Brain microvascular endothelial cell (primary cell): Measurements from ENCODE around the gene AFDN.

ENCODE experiments used
- DNase-seq: peaks from one replicate; pipeline ENCODE4 v3.0.0-alpha.2; 2020
- H3K27ac ChIP-seq: fragments of 250-450 bp; sonication (Bioruptor Pico); 2 replicates; pipeline ENCODE4 v1.5.1; 2020; ENCODE audit warnings: mild to moderate bottlenecking, moderate library complexity
- H3K27me3 ChIP-seq: fragments of 250-450 bp; sonication (Bioruptor Pico); replicated peaks from 2 replicates; pipeline ENCODE4 v1.5.1; 2020; ENCODE audit warnings: mild to moderate bottlenecking
- H3K36me3 ChIP-seq: fragments of 250-450 bp; sonication (Bioruptor Pico); replicated peaks from 2 replicates; pipeline ENCODE4 v1.5.1; 2020; ENCODE audit warnings: mild to moderate bottlenecking
- H3K4me3 ChIP-seq: 2 replicates; pipeline ENCODE4 v1.5.1; 2011; ENCODE audit warnings: low read depth, mild to moderate bottlenecking, control low read depth, low read length, moderate library complexity
- in situ Hi-C: cut with HindIII; loops from 2 replicates; pipeline ENCODE4 v1.10.0; 2017; ENCODE audit warnings: low sequenced_read_pairs, low pct_ligation_motif_present
- TF ChIP-seq, protein P1 (sequence below): IDR thresholded peaks from 2 replicates; pipeline ENCODE4 v1.5.1; 2011; ENCODE audit warnings: low read depth, mild to moderate bottlenecking, moderate library complexity, low read length, control low read depth, inconsistent platforms; ENCODE audit errors: missing control alignments

AFDN gene

DNA sequence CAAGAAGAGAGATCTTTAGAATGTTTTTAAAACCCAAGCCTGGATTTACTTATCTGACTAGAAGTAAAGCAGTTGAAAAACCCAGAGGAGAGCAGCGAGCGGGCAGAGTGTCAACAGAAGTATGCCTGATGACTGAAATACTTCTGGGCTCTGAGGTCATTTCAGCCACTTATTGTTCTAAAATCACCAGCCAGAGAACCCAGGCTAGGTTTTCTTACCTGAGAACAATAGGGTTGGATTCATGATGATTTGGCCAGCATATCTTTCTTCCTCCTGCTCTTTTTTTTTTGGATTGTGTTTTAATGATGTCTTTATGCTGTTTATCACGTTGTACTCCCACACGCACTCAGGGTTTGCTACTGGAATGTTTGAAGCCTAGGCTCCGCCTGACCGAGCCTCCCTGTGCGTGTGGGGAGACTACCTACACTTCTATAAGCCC is 107.7 kb downstream of the AFDN start:
- no peak for DNase-seq
- Histone ChIP-seq H3K36me3 (no peaks in the 10 kb centered on the region), H3K27me3 (no peaks in the 10 kb centered on the region), H3K27ac (no peak overlapping the region), H3K4me3 (no peak overlapping the region)
- TF ChIP-seq, protein P1, sequence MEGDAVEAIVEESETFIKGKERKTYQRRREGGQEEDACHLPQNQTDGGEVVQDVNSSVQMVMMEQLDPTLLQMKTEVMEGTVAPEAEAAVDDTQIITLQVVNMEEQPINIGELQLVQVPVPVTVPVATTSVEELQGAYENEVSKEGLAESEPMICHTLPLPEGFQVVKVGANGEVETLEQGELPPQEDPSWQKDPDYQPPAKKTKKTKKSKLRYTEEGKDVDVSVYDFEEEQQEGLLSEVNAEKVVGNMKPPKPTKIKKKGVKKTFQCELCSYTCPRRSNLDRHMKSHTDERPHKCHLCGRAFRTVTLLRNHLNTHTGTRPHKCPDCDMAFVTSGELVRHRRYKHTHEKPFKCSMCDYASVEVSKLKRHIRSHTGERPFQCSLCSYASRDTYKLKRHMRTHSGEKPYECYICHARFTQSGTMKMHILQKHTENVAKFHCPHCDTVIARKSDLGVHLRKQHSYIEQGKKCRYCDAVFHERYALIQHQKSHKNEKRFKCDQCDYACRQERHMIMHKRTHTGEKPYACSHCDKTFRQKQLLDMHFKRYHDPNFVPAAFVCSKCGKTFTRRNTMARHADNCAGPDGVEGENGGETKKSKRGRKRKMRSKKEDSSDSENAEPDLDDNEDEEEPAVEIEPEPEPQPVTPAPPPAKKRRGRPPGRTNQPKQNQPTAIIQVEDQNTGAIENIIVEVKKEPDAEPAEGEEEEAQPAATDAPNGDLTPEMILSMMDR, result no peak
- in situ Hi-C loops, result no loop called here

DNA sequence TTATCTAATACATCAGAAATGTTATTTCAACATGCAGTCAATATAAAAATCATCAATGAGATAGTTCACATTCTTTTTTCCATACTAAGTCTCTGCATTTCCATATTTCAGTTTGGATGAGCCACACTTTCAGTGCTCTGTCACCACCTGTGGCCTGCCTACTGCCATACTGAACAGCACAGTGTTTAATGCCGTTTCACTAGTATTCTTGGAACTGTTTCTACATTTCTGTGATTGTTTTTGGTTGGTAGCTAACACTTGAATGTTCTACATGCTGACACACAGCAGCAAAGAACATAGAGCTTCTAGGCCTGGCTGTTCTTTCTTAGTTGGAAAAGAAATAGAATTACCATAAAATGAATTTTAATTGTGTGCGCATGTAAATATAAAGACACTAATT is 109.3 kb downstream of the AFDN start:
- Histone ChIP-seq H3K27me3 (no peaks in the 10 kb centered on the region), H3K36me3 (no peaks in the 10 kb centered on the region), H3K27ac (no peak overlapping the region), H3K4me3 (no peak overlapping the region)
- DNase-seq, result no peak
- in situ Hi-C loops, result no loop called here
- TF ChIP-seq, protein P1, result no peak

DNA sequence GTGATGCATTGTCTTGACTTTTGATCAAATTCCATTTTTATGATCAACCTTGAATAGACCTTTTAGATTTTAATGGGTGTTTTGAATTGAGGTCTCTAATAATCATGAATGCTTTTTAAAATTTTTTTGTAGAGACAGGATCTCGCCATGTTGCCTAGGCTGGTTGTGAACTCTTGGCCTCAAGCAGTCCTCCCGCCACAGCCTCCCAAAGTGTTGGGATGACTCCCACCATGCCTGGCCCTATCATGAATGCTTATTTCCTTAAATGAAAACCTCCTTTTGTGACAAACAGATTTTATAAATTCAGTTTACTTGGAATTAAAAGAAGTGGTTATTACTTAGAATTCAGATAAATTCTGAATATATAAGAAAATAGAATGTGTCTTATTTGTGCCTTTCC is 110.6 kb downstream of the AFDN start:
- TF ChIP-seq, protein P1, result no peak
- no peaks in the 10 kb centered on the region for H3K27me3 ChIP-seq

DNA sequence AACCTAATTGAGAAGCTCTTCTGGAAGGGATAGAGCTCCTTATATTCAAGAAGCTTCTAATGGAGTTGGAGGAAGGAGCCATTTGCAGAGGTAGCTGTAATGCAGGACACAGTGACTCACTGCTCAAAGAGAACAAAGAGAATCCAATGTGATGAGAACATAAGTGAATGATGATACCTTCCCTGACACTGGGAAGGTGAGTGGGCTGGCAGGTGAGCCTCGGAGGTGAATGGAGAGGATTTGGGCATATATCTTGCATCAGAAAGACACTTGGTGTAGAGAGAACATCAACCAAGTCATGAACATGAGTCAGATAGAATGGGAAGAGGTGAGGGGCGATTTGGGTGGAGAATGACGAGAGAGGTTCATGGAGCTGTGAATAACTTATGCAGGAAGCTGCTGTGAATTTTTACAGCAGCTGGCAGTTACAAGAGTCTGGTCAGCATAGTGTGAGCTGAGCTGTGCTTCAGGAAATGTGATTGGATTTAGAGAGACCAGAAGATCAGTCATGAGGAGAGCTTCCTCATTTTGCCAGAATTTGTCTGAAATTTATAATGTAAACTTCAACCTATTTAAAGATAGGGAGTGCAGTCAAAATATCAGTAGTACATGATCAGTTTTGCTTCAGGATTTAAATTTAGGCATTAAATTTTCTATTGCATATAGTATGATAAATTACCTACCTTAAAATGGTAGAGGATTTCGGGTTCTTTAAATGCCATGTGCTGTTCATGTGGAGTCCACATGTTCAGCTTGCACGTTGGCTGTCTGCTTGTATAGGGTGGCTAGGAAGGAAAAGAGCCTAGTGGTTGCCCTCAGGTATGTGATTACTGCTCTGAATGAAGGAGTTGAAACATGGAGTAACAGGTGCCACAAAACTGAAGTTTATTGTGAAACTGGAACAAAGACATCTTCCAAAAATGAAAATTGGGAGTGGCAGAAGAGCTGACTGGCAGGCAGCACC is 111.5 kb downstream of the AFDN start:
- no peak overlapping the region for H3K27ac ChIP-seq
- in situ Hi-C loops, result no loop called here
- no peaks in the 10 kb centered on the region for H3K36me3 ChIP-seq
- H3K4me3 ChIP-seq, result no peak overlapping the region
- TF ChIP-seq, protein P1, result no peak
- no peaks in the 10 kb centered on the region for H3K27me3 ChIP-seq
- DNase-seq, result no peak

More for the DNA sequence above, 110.6 kb downstream of the AFDN start:
- Histone ChIP-seq H3K27ac (no peak overlapping the region), H3K4me3 (no peak overlapping the region), H3K36me3 (no peaks in the 10 kb centered on the region)
- in situ Hi-C loops, result no loop called here
- DNase-seq, result no peak

DNA sequence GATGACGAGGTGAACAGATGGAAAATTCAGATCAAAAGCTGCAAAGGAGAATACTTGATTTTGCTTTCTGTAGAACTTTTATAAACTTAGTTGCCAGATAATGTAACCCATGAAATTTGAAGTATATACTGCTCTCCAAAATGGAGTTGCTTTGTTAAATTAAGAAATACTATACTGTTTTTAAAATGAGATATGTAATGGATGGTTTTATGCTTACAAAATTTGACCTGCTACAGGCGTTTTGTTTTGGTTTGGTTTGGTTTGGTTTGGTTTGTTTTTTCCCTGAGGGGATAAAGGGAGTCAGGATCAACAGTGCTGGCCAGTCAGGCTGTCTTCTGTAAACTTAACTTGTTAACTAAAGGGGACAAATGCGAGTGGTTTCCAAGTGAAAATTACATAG is 115.1 kb downstream of the AFDN start:
- no peak for DNase-seq
- in situ Hi-C loops, result no loop called here
- Histone ChIP-seq H3K4me3 (no peak overlapping the region), H3K27me3 (no peaks in the 10 kb centered on the region), H3K27ac (no peak overlapping the region), H3K36me3 (peaks cover 11% of the 10 kb centered on the region)
- TF ChIP-seq, protein P1, result no peak
